Measurements from ENCODE around the gene DDX39A. TPM values are rescaled to one million over a fixed set of nuclear protein-coding genes. Genes with fewer than 3 reads are reported as not detected.

DDX39A gene
- total and polyA plus RNA-seq, 2 of the 13 experiments (the other 11 are each of a cell fraction or from before 2014, with no cell fraction given) = 34.6 to 90.4 TPM

DNA sequence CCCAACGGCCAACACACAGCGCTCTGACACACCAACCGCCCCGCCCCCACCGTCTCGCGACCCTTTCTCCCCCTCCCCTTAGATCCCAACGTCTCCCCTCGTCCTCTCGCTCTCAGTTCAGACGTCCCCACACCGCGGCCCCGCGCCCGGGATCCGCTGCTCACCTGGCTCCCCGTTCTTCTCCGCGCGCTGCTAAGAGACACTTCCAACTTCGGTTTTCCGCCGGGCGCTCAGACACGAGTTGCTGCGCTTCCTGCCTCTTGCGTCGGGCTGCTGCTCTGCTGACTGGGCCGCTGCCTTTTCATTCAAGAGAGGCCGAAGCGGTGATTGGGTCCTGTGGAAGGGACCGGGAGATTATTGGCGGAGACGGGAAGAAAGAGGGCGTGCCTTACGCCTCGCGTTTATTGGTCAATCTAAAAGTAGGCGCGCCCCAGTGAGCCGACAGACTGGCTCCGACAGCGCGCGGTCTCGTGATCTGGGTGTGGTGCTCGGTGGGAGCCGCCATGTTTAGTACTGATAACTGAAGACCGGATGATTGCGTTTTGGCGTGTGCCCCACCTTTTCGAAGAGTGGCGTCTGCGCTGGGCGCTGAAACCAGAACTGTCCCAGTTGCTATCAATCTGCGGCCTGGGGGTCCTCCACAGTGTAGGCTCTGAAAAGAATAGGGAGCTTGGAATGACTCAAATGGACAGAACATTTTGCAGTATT lies at the start of gene DDX39A (continued):
- TF ChIP-seq MAZ (IDR thresholded peaks at IDR 0.05; ENCODE audit: borderline replicate concordance, low read depth, low read length) = no peak
- TF ChIP-seq MAZ (CRISPR knock-in tag; IDR thresholded peaks at IDR 0.05; ENCODE audit: low read depth) = peak; percentile 73; the same call in 1 of the 2 replicates
- TF ChIP-seq CBX1 (IDR thresholded peaks at IDR 0.05; ENCODE audit: low read depth) = peak; percentile 79
- TF ChIP-seq ZKSCAN1 (IDR thresholded peaks at IDR 0.05; ENCODE audit: low read length) = no peak
- TF ChIP-seq, protein P1, sequence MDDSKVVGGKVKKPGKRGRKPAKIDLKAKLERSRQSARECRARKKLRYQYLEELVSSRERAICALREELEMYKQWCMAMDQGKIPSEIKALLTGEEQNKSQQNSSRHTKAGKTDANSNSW (CRISPR knock-in tag; IDR thresholded peaks at IDR 0.05; ENCODE audit: borderline replicate concordance) = 0 out of 2 replicates have a peak, but pooled peaks have one; percentile 64
- TF ChIP-seq, protein P2, sequence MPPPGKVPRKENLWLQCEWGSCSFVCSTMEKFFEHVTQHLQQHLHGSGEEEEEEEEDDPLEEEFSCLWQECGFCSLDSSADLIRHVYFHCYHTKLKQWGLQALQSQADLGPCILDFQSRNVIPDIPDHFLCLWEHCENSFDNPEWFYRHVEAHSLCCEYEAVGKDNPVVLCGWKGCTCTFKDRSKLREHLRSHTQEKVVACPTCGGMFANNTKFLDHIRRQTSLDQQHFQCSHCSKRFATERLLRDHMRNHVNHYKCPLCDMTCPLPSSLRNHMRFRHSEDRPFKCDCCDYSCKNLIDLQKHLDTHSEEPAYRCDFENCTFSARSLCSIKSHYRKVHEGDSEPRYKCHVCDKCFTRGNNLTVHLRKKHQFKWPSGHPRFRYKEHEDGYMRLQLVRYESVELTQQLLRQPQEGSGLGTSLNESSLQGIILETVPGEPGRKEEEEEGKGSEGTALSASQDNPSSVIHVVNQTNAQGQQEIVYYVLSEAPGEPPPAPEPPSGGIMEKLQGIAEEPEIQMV (CRISPR knock-in tag; IDR thresholded peaks at IDR 0.05; ENCODE audit: low read depth) = peak; percentile 33; the same call in 1 of the 2 replicates
- TF ChIP-seq ZNF34 (CRISPR knock-in tag; IDR thresholded peaks at IDR 0.05; ENCODE audit: borderline replicate concordance) = no peak
- TF ChIP-seq PCBP1 (IDR thresholded peaks at IDR 0.05; ENCODE audit: borderline replicate concordance, low read depth, low read length) = peak; percentile 87; the same call in 1 of the 2 replicates
- TF ChIP-seq ZNF451 (CRISPR knock-in tag; IDR thresholded peaks at IDR 0.05) = peak; percentile 50; the same call in 1 of the 2 replicates
- TF ChIP-seq ZNF616 (CRISPR knock-in tag; IDR thresholded peaks at IDR 0.05; ENCODE audit: low read depth) = no peak; the same call in 1 of the 2 replicates
- no peak for TF ChIP-seq RFX1 (IDR thresholded peaks at IDR 0.05)
- peak; percentile 94 for TF ChIP-seq NFYC (CRISPR knock-in tag; IDR thresholded peaks at IDR 0.05)
- TF ChIP-seq SMYD3 (CRISPR knock-in tag; IDR thresholded peaks at IDR 0.05) = peak; percentile 63; the same call in 1 of the 2 replicates
- TF ChIP-seq ZNF292 (CRISPR knock-in tag; IDR thresholded peaks at IDR 0.05; ENCODE audit: borderline replicate concordance, low read depth) = peak; percentile 53; the same call in 1 of the 2 replicates
- TF ChIP-seq, protein P3, sequence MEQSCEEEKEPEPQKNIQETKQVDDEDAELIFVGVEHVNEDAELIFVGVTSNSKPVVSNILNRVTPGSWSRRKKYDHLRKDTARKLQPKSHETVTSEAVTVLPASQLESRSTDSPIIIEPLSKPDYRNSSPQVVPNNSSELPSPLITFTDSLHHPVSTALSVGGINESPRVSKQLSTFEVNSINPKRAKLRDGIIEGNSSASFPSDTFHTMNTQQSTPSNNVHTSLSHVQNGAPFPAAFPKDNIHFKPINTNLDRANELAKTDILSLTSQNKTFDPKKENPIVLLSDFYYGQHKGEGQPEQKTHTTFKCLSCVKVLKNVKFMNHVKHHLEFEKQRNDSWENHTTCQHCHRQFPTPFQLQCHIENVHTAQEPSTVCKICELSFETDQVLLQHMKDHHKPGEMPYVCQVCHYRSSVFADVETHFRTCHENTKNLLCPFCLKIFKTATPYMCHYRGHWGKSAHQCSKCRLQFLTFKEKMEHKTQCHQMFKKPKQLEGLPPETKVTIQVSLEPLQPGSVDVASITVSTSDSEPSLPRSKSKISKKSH (CRISPR knock-in tag; IDR thresholded peaks at IDR 0.05; ENCODE audit: borderline replicate concordance) = peak; percentile 85; the same call in 1 of the 2 replicates
- TF ChIP-seq, protein P4, sequence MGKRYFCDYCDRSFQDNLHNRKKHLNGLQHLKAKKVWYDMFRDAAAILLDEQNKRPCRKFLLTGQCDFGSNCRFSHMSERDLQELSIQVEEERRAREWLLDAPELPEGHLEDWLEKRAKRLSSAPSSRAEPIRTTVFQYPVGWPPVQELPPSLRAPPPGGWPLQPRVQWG (CRISPR knock-in tag; IDR thresholded peaks at IDR 0.05; ENCODE audit: borderline replicate concordance, low read depth) = no peak
- peak; percentile 92 for TF ChIP-seq ZNF138 (CRISPR knock-in tag; IDR thresholded peaks at IDR 0.05; ENCODE audit: low read depth)
- no peak for TF ChIP-seq POLR2AphosphoS2 (IDR thresholded peaks at IDR 0.05; ENCODE audit: low read depth, low read length)
- TF ChIP-seq ZNF230 (CRISPR knock-in tag; IDR thresholded peaks at IDR 0.05) = 0 out of 2 replicates have a peak, but pooled peaks have one; percentile 16
- no peak for TF ChIP-seq TP53 (CRISPR knock-in tag; conservative IDR thresholded peaks at IDR 0.05)
- no peak for TF ChIP-seq ZNF841 (CRISPR knock-in tag; IDR thresholded peaks at IDR 0.05; ENCODE audit: borderline replicate concordance)
- TF ChIP-seq TGIF2 (CRISPR knock-in tag; IDR thresholded peaks at IDR 0.05) = peak; percentile 87; the same call in 1 of the 2 replicates
- TF ChIP-seq ZNF510 (CRISPR knock-in tag; IDR thresholded peaks at IDR 0.05; ENCODE audit: low read depth) = 0 out of 2 replicates have a peak, but pooled peaks have one; percentile 6
- no peak for TF ChIP-seq KLF11 (CRISPR knock-in tag; IDR thresholded peaks at IDR 0.05)
- TF ChIP-seq, protein P5, sequence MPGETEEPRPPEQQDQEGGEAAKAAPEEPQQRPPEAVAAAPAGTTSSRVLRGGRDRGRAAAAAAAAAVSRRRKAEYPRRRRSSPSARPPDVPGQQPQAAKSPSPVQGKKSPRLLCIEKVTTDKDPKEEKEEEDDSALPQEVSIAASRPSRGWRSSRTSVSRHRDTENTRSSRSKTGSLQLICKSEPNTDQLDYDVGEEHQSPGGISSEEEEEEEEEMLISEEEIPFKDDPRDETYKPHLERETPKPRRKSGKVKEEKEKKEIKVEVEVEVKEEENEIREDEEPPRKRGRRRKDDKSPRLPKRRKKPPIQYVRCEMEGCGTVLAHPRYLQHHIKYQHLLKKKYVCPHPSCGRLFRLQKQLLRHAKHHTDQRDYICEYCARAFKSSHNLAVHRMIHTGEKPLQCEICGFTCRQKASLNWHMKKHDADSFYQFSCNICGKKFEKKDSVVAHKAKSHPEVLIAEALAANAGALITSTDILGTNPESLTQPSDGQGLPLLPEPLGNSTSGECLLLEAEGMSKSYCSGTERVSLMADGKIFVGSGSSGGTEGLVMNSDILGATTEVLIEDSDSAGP (CRISPR knock-in tag; IDR thresholded peaks at IDR 0.05; ENCODE audit: borderline replicate concordance) = peak; percentile 56; the same call in 1 of the 2 replicates
